ENCODE measurements around the gene B4GALT3. TPM values are rescaled to one million over a fixed set of nuclear protein-coding genes. Genes with fewer than 3 reads are reported as not detected.
A peak's percentile ranks its signal among the peaks of the same experiment; 100 is the strongest.

B4GALT3 gene
- total RNA-seq, 1 experiment from 2014 or later: 68.2 TPM

DNA sequence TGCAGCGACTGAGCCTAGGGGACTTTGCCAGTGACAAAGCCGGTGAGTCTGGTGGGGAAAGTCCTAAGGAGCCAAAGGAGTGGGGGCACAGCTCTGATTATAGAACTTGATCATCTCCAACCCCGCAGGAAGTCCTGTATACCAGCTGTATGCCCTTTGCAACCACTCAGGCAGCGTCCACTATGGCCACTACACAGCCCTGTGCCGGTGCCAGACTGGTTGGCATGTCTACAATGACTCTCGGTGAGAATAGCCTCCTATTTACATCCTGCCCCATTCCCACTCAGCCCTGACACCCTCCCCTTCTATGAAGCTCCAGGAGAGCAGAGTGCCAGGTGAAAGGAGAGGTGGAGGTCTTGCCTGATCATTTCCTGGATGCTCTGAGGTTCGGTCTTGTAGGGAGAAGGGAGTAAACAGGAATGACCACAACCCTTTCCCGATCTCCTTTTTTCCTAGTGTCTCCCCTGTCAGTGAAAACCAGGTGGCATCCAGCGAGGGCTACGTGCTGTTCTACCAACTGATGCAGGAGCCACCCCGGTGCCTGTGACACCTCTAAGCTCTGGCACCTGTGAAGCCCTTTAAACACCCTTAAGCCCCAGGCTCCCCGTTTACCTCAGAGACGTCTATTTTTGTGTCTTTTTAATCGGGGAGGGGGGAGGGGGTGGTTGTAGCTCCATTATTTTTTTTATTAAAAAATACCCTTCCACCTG, 12.3 kb downstream of the B4GALT3 start:
- no peak for DNase-seq (ENCODE audit: extremely low read depth, low read depth)

DNA sequence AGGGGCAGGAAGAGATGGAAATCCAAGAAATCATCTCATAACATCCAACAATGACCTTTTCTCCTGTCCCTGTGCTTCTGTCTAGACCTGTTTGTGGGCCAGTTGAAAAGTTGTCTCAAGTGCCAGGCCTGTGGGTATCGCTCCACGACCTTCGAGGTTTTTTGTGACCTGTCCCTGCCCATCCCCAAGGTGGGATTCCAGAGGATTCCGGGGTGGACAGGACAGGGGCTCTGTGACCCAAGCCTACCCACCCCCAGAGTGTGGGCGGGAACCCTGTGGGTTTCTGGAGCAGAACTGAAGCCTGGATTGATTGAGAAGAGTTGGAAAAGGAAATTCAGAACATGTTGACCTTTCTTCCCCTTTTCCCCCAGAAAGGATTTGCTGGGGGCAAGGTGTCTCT, 13.5 kb downstream of the B4GALT3 start:
- no peak for DNase-seq (ENCODE audit: extremely low read depth, low read depth)

DNA sequence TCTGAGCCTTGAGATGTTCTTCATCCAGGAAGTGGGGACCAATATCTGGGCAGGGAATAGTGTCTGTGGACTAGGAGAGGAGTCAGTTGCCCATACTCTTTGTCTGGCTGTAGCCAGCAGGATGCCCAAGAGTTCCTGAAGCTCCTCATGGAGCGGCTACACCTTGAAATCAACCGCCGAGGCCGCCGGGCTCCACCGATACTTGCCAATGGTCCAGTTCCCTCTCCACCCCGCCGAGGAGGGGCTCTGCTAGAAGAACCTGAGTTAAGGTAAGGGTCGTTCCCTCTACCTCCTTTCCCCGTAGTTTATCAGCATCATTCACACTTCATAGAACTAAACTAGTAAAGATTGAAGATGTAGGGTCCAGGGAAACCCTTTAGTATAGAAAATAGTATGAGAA, 14.5 kb downstream of the B4GALT3 start:
- no peak for DNase-seq (ENCODE audit: extremely low read depth, low read depth)

DNA sequence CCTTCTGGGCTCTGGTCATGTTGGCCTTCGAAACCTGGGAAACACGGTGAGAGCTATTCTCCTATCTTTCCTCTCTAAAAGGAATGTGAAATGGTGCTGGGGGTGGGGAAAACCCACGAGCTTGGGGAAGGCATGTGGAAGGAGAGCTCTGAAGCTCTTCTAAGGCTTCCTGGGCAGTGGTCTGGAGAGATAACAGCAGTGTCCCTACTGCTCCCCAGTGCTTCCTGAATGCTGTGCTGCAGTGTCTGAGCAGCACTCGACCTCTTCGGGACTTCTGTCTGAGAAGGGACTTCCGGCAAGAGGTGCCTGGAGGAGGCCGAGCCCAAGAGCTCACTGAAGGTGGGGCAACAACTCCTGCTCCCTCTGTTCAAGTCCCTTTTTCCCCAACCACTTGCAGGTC, 15.3 kb downstream of the B4GALT3 start:
- DNase-seq (ENCODE audit: extremely low read depth, low read depth): no peak

DNA sequence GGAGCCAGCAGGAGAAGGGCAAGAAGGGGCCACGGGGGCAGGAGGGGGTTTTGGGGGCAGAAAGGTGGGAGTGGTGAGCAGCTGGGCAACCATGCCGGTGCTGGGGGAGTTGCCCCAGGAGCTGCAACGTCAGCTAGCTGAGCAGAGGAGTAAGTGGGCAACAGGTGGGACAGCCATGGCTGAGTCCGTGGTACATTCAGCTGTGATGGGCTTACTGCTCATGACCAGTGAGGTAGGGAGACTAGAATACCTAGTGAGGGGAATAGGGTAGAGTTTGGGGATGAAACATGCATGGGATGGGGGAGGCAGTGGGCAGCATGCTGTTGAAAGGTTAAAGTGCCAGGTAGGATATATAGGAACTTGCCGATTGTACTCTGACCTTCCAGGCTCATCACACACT, 15.7 kb downstream of the B4GALT3 start:
- DNase-seq (ENCODE audit: extremely low read depth, low read depth): no peak

DNA sequence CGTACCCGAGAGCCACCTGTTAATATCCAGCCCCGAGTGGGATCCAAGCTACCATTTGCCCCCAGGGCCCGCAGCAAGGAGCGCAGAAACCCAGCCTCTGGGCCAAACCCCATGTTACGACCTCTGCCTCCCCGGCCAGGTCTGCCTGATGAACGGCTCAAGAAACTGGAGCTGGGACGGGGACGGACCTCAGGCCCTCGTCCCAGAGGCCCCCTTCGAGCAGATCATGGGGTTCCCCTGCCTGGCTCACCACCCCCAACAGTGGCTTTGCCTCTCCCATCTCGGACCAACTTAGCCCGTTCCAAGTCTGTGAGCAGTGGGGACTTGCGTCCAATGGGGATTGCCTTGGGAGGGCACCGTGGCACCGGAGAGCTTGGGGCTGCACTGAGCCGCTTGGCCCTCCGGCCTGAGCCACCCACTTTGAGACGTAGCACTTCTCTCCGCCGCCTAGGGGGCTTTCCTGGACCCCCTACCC, 16.6 kb downstream of the B4GALT3 start:
- DNase-seq (ENCODE audit: extremely low read depth, low read depth): no peak

DNA sequence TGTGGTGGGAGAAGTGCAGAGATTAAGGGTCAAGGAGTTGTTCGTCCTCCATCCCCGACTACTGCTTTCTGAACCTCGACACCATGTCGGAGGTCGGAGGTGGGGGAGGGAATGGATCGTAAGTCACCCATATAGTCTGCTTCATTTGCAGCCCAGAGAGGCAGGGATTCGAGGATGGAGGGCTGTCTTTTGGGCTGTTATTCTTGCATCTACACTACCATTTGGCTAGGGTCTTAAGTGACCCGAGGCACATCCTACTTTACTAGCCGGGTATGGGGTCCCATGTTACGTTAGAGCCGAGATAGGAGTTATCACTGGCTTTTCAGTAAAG, 17.4 kb downstream of the B4GALT3 start:
- no peak for DNase-seq (ENCODE audit: extremely low read depth, low read depth)

DNA sequence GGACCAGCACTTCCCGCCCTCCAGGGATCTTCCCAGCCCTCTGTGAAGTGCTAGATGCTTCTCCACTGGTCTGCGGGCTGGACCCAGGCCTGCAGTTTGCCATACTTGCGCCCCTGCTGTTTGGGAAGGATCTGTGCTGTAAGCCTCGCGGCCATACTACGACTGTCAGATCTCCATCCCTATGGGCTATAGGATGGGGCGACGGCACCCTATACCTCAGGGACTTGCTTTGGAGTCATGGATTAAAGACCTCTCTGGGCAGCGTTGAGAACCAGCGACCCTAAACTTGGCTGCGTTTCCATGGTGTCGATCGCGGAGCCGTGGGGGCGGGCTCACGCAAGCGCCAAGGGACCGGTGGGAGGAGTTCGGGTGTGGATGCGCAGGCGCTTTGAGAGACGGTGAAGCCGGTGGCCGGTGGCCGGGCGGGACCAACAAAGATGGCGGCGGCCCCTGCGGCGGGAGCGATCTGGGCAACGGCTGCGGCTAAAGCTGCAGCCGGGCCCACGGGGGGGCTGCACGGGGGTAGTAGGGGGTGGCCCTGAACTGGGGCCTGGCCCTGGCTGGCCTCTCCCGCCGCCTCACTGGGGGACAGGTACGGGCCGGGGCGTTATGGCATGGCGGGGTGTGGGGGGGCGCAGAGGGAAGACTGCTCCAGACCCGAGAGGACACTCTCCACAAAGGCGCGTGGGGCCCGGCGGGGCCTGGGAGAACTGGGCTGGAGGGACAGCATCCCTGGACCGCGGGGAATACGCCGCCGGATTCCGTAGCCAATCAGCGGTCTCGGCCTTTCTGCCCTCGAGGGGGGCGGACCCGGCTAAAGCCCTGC, 18.0 kb downstream of the B4GALT3 start, which contains the start of gene USP21:
Gene USP21, plus strand, starts transcription at position 414 of the 826 bp plus-strand sequence. CDS start 1,141 bp downstream, outside the sequence.
- DNase-seq (ENCODE audit: extremely low read depth, low read depth): peak; percentile 93

DNA sequence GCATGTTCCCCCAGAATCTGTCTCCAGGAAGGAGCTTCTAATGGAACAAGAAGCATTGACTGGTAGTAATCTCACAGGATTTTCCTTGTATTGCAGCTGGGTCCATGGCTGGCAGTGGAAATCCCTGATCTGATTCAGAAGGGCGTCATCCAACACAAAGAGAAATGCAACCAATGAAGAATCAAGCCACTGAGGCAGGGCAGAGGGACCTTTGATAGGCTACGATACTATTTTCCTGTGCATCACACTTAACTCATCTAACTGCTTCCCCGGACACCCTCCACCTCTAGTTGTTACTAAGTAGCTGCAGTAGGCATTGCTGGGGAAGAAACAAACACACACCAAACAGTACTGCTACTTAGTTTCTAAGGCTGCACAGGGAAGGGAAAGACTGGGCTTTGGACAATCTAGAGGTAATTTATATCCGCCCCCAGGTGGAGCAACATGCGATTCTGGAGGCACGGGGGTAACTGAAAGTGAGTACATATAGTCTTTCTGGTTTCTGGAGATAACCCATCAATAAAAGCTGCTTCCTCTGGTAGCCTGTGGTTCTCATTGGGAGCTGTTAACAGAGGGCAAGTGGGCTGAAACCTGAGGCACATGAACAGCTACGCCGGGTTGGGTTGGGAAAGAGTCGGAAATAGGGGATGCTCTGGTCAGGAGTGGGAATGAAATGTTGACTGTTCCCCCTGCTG, 18.8 kb downstream of the B4GALT3 start:
- no peak for DNase-seq (ENCODE audit: extremely low read depth, low read depth)

DNA sequence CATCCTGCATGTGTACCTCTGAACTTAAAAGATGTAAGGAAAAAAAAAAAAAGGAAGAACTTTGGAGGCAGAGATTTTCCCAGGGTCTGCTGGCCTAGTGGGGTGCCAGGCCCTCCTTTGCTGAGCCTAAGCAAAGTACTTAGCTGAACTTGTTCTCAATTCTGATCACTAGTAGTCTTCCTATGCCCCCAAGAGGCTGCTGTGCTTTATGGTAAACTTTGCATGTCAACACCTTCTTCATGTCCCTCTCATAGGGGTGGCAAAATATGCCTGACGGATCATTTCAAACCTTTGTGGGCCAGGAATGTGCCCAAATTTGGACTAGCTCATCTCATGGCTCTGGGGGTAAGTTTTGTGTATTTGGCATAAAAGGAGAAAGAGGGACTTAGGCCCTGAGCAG, 19.4 kb downstream of the B4GALT3 start:
- no peak for DNase-seq (ENCODE audit: extremely low read depth, low read depth)

DNA sequence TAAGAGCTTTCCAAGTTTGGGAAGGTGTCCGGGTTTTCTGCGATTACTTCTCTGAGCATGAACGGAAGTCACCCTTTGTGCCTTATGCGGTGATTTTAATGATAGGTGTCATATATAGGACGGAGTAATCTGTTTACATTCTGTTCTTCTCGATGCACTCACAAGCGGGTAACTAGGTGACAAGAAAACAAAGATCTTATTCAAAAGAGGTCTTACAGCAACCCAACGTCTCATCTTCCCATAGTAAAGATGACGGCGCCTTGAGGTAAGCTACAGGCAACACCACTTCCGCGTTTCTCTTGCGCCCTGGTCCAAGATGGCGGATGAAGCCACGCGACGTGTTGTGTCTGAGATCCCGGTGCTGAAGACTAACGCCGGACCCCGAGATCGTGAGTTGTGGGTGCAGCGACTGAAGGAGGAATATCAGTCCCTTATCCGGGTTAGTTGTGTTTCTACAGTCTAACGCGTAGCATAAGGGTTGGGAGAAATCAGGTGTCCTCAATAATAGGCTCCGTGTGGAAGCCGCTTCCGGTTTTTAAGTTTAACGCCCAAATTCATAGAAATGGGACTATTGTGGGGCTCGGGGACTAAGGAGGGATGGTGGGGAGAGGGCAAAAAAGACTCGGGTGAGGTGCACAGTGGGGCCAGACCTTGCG, 23.5 kb downstream of the B4GALT3 start, which contains the start of gene UFC1:
Gene UFC1, plus strand, starts transcription at position 297 of the 656 bp plus-strand sequence. Its CDS starts 20 bp downstream, at position 317.
- DNase-seq (ENCODE audit: extremely low read depth, low read depth): peak; percentile 91

DNA sequence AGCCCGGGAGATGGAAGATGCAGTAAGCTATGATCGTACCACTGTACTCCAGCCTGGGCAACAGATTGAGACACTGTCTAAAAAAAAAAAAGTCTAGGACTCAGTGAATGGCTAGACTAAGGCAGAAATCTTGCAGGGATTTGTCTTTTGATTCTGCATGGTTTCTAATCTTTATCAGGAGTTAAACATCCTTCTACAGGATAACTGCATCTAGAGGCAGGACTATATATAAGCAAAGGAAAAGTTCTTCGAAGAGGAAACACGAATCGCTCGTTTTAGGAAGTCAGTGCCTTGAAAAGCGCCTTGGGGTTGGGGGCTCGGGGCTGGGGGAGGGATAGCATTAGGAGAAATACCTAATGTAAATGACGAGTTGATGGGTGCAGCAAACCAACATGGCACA, 24.1 kb downstream of the B4GALT3 start:
- no peak for DNase-seq (ENCODE audit: extremely low read depth, low read depth)

DNA sequence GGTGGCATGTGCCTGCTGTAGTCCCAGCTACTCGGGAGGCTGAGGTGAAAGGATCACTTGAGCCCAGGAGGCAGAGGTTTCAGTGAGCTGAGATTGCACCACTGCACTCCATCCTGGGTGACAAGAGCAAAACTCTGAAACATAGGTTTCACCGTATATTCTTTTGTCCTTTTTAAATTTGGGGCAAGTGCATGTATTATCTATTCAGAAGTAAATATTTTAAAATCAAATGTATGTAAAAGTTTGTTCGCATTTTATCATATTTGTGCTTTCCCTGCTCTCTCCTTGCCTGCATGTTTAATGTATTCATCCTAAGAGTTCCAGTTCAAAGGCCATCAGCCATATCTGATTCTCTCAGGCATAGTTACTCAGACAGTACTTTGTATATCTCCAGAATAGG, 31.5 kb downstream of the B4GALT3 start:
- no peak for DNase-seq (ENCODE audit: extremely low read depth, low read depth)

DNA sequence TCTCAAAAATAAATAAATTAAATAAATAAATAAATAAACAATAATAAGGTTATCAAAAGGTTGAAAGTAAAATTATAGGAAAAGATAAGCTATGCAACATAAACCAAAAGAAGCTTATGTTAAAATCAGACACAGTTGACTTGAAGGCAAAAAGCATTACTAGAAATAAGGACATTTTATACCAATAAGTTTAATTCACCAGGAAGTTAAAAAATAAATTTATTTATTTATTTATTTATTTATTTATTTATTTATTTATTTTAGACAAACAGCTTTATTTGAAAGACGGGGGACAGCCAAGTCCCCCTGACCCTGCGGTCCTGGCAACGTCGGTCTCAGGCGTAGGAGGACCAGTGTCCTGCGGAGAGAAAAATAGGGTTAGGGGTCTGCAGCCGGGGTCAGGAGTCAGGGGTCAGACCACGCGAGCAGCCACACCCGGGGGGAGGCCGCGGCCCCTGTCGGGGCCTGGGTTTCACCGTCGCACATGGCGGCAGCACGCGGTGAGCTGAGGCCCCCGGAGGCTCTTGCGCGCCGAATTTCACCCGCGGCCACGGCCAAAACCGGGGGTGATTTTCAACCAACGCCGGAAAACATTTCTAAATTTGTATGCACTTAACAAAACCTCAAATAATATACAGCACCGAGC, 36.4 kb downstream of the B4GALT3 start:
- DNase-seq (ENCODE audit: extremely low read depth, low read depth): no peak

DNA sequence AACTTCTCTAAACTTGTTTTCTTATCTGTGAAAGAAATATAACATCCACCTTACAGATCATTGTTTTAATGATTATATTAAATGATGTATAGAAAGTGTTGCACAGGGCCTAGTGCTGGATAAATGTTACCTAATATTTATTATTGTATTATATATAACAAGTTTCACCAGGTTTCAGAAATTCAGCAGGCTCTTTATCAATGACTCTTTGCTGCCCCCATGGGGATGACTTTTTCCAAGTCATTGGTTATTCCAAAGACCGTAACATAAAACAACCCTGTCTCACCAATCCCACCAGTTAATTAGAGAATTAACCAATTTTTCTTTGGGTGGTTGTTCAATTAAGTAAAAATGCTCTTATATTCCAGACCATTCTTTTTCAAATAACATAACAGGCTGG, 37.5 kb downstream of the B4GALT3 start:
- peak; percentile 64 for DNase-seq (ENCODE audit: extremely low read depth, low read depth)

DNA sequence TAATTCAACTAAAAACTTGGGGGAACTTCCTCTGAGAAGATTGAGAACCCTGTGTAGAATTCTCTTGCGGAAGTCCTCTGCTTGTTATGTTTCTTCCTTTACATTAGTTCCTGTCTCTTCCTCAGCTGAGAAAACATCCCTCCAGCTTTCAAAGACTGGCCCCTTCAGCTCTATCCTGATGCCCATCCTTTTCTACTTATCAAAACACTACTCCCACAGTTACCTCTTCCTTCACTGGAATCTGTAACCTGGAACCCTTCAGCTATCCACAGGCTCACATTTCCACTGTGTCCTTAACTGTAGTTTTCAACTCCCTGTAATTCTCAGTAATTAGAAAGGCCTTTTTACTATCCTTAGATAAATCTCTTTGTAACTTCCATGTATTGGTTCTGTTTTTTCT, 38.9 kb downstream of the B4GALT3 start:
- no peak for DNase-seq (ENCODE audit: extremely low read depth, low read depth)

DNA sequence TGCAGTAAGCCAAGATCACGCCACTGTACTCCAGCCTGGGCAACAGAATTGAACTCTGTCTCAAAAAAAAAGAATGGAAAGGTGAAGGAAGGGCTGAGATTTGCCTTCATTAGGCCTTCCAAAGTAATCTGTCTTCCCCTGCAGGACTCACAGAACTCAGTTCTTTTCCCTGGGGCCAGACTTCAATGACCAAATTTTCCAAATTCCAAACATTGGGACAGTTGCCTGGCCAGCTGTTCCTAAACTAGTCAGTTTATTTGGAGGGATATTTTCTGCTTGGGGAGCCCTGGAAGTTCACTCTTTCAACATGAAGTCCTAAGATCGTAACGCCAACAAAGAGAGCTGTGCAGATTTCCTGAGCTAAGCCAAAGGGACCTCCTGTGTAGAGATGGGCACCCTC, 39.4 kb downstream of the B4GALT3 start:
- no peak for DNase-seq (ENCODE audit: extremely low read depth, low read depth)

DNA sequence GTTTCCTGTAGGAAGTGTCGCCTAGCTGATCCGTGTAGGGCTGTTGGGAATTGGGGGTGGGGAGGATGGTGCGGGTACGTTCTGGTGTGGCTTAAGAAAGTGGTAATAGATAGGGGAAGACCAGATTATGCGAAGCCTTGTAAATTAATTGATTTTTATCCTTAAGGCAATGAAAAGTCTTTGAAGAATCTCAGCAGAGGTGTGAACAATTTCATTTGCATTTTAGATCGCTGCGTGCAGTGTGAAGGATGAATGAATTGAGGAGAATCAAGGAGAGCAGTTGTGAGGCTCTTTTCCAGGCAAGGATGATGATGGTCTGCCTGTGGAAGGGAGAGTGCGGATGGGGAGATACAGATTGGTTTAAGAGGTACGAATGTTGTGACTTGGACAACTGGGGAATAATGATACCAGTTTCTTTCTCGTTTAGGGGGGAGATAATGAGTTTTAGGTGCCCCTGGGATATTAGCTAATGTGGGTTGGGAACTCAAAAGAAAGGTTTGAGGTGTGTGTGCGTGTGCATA, 44.0 kb downstream of the B4GALT3 start:
- no peak for DNase-seq (ENCODE audit: extremely low read depth, low read depth)

DNA sequence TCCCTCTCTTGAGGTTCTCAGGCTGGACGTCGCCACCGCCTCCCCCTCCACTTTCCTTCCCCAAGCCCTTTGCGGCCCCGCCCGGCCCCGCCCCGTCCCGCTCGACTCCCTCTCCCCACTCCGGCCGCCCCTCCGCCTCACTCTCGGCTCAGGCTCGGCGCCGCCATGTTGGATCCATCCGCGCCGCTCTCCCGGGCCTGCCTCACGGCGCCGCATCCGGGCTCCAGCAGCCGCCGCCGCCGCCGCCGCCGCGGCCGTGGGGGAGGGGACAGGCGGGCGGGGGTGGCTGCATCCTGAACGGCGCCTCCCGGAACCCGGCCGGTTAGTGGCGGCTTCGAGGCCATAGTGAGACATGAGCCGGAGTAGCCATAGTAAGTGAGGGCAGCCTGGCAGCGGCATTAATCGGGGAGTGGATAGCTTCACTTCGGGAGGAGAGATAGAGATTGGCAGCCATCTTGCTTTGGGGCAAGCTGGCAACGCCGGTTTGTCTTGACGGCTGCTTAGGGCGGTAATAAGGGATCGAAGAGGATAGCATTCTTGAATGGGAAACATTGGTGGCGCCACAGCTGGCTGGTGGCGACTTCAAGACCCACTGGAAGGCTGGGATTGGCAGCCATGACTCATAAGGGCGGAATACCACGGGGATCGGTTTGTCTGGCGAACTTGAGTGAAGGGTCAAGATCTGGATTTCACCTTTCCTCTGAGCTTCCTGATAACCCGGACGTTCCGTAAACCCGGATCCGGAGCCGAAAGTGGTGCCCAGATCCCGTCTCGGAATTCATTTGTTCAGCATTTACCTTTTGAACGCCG, 44.7 kb downstream of the B4GALT3 start, which contains the start of gene DEDD:
Gene DEDD, minus strand, starts transcription at position 258 of the 810 bp plus-strand sequence. CDS start 8,205 bp downstream, outside the sequence.
- DNase-seq (ENCODE audit: extremely low read depth, low read depth): peak; percentile 97

All from NCI-H460 (cell line).